HepG2 (cell line): ENCODE data around the gene PACSIN1. TPM values are rescaled to one million over a fixed set of nuclear protein-coding genes. Genes with fewer than 3 reads are reported as not detected.

Experiments
- ELF3 ChIP-seq: IDR thresholded peaks from 2 replicates; pipeline ENCODE4 v1.6.1; 2016; ENCODE audit warnings: missing genetic modification reagents, missing compliant biosample characterization
- HOXA9 ChIP-seq: sonication (generic); formaldehyde crosslinking; IDR thresholded peaks from 2 replicates; pipeline ENCODE4 v1.8.1; 2022; ENCODE audit warnings: missing genetic modification reagents, mild to moderate bottlenecking, moderate library complexity, borderline replicate concordance
- JUNB ChIP-seq: sonication (generic); formaldehyde crosslinking; IDR thresholded peaks from 2 replicates; pipeline ENCODE4 v1.8.0; 2022; ENCODE audit warnings: missing genetic modification reagents, mild to moderate bottlenecking, borderline replicate concordance
- KLF15 ChIP-seq: sonication (generic); formaldehyde crosslinking; IDR thresholded peaks from 2 replicates; pipeline ENCODE4 v1.8.1; 2023; ENCODE audit warnings: borderline replicate concordance, mild to moderate bottlenecking, inconsistent platforms, missing genetic modification reagents, mixed read lengths
- LCORL ChIP-seq, 2 experiments: fragments of 450-650 bp in 1 of 2; sonication (generic) in 1 of 2; formaldehyde crosslinking in 1 of 2; IDR thresholded peaks; 2 replicates each; pipeline versions ENCODE4 v1.5.0 to v1.6.1; 2017 to 2020; ENCODE audit warnings: antibody characterized with exemption in 1 of 2, missing genetic modification reagents in 1 of 2
- MEIS2 ChIP-seq: sonication (generic); formaldehyde crosslinking; IDR thresholded peaks from 2 replicates; pipeline ENCODE4 v1.9.0; 2021; ENCODE audit warnings: mild to moderate bottlenecking, missing genetic modification reagents
- POLR2AphosphoS2 ChIP-seq: IDR thresholded peaks from 2 replicates; pipeline ENCODE4 v1.6.1; 2011; ENCODE audit warnings: low read depth, low read length, improper control_type of control experiment
- SNRNP70 ChIP-seq: fragments of 200-400 bp; formaldehyde crosslinking; IDR thresholded peaks from 2 replicates; pipeline ENCODE4 v1.6.1; 2017; ENCODE audit warnings: mild to moderate bottlenecking, low read depth, low read length, moderate library complexity
- SSRP1 ChIP-seq: IDR thresholded peaks from 2 replicates; pipeline ENCODE4 v1.6.1; 2016; ENCODE audit warnings: control low read depth
- TCF7L2 ChIP-seq: IDR thresholded peaks from 2 replicates; pipeline ENCODE4 v1.6.1; 2011; ENCODE audit warnings: mild to moderate bottlenecking, low read depth, low read length, moderate library complexity
- ZNF333 ChIP-seq: sonication (generic); formaldehyde crosslinking; IDR thresholded peaks from 2 replicates; pipeline ENCODE4 v1.4.0; 2020; ENCODE audit warnings: mild to moderate bottlenecking, missing genetic modification reagents, borderline replicate concordance
- ZNF337 ChIP-seq: sonication (generic); formaldehyde crosslinking; IDR thresholded peaks from 2 replicates; pipeline ENCODE4 v1.5.1; 2020; ENCODE audit warnings: missing genetic modification reagents, low read depth, mild to moderate bottlenecking, borderline replicate concordance
- ZNF441 ChIP-seq: sonication (generic); formaldehyde crosslinking; IDR thresholded peaks from 2 replicates; pipeline ENCODE4 v1.7.0; 2021; ENCODE audit warnings: missing genetic modification reagents, borderline replicate concordance
- polyA plus RNA-seq, 8 experiments: library from polyadenylated mRNA; depleted of rRNA in 3 of 8; stranded (reverse) in 7 of 8; unstranded in 1 of 8; fragments of >200 nt; fragmentation: Illumina TruSeq in 4 of 8; extraction: Trizol in 4 of 8; gene quantifications; 2 replicates each; pipeline versions ENCODE4 v1.2.1 to v1.2.3, GENCODE V29; 2011 to 2016; ENCODE audit warnings: low read depth in 4 of 8, missing spikeins in 1 of 8, mixed read lengths in 1 of 8; ENCODE audit not compliant: insufficient read depth in 1 of 8
- total RNA-seq, 5 experiments: library from RNA; depleted of rRNA; stranded (reverse); fragments of >200 nt; fragmentation: Illumina TruSeq; extraction: Trizol; gene quantifications; 2 replicates each; pipeline ENCODE4 v1.2.3, GENCODE V29; 2016; ENCODE audit warnings: low read depth in 1 of 5
- TF ChIP-seq, protein P1 (sequence below): sonication (generic); formaldehyde crosslinking; IDR thresholded peaks from 2 replicates; pipeline ENCODE4 v1.8.0; 2022; ENCODE audit warnings: mild to moderate bottlenecking, missing genetic modification reagents, moderate library complexity
- TF ChIP-seq, protein P2 (sequence below): sonication (generic); formaldehyde crosslinking; IDR thresholded peaks from 2 replicates; pipeline ENCODE4 v1.4.0; 2020; ENCODE audit warnings: missing genetic modification reagents
- TF ChIP-seq, protein P3 (sequence below), 2 experiments: sonication (generic) in 1 of 2; formaldehyde crosslinking in 1 of 2; IDR thresholded peaks; 2 replicates each; pipeline versions ENCODE4 v1.5.1 to v1.6.1; 2011 to 2020; ENCODE audit warnings: borderline replicate concordance in 1 of 2, low read depth in 1 of 2, low read length in 1 of 2, mild to moderate bottlenecking in 1 of 2, missing genetic modification reagents in 1 of 2, moderate library complexity in 1 of 2
- TF ChIP-seq, protein P4 (sequence below): sonication (generic); formaldehyde crosslinking; IDR thresholded peaks from 2 replicates; pipeline ENCODE4 v1.5.1; 2020; ENCODE audit warnings: missing genetic modification reagents, mild to moderate bottlenecking, borderline replicate concordance
- TF ChIP-seq, protein P5 (sequence below): sonication (generic); formaldehyde crosslinking; IDR thresholded peaks from 2 replicates; pipeline ENCODE4 v1.8.0; 2022; ENCODE audit warnings: mild to moderate bottlenecking, missing genetic modification reagents; ENCODE audit not compliant: insufficient replicate concordance

Gene PACSIN1
- total and polyA plus RNA-seq, 2 of the 13 experiments (the other 11 are each of a cell fraction or from before 2014, with no cell fraction given) = not detected

DNA sequence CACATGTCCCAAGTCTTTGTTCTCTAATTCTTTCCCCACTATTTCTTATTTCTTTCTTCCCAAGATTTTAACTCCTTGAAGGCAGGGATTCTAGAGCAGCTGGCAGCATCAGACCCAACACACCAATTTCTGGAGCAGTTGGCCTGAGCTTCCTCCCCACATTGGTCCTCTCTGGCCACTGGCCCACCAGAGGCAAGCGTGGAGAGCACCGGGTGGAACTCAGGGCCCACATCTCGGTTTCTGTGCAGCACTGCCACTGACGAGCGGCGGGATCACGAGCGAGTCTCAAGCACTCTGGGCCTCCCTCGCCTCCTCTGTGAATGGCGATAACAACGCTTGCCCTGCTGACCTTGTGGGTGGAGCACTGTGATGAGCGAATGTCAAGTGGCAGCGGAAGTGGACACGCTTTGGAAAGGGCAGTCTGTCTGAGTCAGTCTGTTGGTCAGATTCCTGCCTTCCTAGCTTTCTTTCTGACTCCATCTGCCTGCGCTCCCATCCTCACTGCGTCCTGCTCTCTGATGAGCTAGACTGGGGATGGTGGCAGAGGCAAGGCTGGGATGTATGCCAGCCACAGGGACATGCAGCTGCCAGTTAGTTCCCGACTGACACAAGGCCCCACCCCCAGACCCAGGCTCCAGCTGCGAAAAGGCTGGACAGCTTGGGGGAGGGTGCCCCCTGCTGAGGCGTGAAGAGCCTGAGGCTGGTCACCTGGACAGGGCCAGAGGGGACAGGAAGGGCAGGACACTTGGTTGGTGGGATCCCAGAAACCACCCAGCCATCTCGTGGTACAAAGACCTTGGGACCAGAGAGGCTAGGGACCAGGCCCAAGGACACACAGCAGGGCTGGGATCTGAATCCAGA is 94.7 kb downstream of the PACSIN1 start (continued):
- TF ChIP-seq JUNB (CRISPR knock-in tag) (no peak), ZNF333 (CRISPR knock-in tag) (peak; percentile 71; the same call in 1 of the 2 replicates), ELF3 (peak; percentile 62; the same call in 1 of the 2 replicates), KLF15 (no peak), TCF7L2 (no peak), SNRNP70 (no peak), ZNF441 (CRISPR knock-in tag) (no peak), MEIS2 (CRISPR knock-in tag) (peak; percentile 91), SSRP1 (CRISPR knock-in tag) (no peak), HOXA9 (CRISPR knock-in tag) (no peak), LCORL (IDR thresholded peaks at IDR 0.05) (no peak), LCORL (CRISPR knock-in tag; IDR thresholded peaks at IDR 0.05) (no peak; the same call in 1 of the 2 replicates), ZNF337 (CRISPR knock-in tag) (no peak), POLR2AphosphoS2 (no peak)
- TF ChIP-seq, protein P1, sequence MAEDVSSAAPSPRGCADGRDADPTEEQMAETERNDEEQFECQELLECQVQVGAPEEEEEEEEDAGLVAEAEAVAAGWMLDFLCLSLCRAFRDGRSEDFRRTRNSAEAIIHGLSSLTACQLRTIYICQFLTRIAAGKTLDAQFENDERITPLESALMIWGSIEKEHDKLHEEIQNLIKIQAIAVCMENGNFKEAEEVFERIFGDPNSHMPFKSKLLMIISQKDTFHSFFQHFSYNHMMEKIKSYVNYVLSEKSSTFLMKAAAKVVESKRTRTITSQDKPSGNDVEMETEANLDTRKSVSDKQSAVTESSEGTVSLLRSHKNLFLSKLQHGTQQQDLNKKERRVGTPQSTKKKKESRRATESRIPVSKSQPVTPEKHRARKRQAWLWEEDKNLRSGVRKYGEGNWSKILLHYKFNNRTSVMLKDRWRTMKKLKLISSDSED (CRISPR knock-in tag) = no peak
- TF ChIP-seq, protein P2, sequence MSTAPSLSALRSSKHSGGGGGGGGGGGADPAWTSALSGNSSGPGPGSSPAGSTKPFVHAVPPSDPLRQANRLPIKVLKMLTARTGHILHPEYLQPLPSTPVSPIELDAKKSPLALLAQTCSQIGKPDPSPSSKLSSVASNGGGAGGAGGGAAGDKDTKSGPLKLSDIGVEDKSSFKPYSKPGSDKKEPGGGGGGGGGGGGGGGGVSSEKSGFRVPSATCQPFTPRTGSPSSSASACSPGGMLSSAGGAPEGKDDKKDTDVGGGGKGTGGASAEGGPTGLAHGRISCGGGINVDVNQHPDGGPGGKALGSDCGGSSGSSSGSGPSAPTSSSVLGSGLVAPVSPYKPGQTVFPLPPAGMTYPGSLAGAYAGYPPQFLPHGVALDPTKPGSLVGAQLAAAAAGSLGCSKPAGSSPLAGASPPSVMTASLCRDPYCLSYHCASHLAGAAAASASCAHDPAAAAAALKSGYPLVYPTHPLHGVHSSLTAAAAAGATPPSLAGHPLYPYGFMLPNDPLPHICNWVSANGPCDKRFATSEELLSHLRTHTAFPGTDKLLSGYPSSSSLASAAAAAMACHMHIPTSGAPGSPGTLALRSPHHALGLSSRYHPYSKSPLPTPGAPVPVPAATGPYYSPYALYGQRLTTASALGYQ (CRISPR knock-in tag) = no peak; the same call in 1 of the 2 replicates
- TF ChIP-seq, protein P3, sequence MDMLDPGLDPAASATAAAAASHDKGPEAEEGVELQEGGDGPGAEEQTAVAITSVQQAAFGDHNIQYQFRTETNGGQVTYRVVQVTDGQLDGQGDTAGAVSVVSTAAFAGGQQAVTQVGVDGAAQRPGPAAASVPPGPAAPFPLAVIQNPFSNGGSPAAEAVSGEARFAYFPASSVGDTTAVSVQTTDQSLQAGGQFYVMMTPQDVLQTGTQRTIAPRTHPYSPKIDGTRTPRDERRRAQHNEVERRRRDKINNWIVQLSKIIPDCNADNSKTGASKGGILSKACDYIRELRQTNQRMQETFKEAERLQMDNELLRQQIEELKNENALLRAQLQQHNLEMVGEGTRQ (IDR thresholded peaks at IDR 0.05; ENCODE audit: low read depth, low read length) = 0 out of 2 replicates have a peak, but pooled peaks have one; percentile 3
- TF ChIP-seq, protein P3 (CRISPR knock-in tag; IDR thresholded peaks at IDR 0.05; ENCODE audit: borderline replicate concordance) = no peak
- TF ChIP-seq, protein P4, sequence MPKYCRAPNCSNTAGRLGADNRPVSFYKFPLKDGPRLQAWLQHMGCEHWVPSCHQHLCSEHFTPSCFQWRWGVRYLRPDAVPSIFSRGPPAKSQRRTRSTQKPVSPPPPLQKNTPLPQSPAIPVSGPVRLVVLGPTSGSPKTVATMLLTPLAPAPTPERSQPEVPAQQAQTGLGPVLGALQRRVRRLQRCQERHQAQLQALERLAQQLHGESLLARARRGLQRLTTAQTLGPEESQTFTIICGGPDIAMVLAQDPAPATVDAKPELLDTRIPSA (CRISPR knock-in tag) = no peak
- TF ChIP-seq, protein P5, sequence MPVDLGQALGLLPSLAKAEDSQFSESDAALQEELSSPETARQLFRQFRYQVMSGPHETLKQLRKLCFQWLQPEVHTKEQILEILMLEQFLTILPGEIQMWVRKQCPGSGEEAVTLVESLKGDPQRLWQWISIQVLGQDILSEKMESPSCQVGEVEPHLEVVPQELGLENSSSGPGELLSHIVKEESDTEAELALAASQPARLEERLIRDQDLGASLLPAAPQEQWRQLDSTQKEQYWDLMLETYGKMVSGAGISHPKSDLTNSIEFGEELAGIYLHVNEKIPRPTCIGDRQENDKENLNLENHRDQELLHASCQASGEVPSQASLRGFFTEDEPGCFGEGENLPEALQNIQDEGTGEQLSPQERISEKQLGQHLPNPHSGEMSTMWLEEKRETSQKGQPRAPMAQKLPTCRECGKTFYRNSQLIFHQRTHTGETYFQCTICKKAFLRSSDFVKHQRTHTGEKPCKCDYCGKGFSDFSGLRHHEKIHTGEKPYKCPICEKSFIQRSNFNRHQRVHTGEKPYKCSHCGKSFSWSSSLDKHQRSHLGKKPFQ = no peak
